NCI-H1105 (cell line): ENCODE results near the gene FOXK1.
"Not testable (repeated sequence)": the region's sequence is repeated elsewhere in the genome, so short reads cannot be mapped to it uniquely, and the experiment has no call there.

Experiments used
- DNase-seq: peaks from one replicate; lab custom pipeline; 2025; lab: John Stamatoyannopoulos, UW

Gene FOXK1

DNA sequence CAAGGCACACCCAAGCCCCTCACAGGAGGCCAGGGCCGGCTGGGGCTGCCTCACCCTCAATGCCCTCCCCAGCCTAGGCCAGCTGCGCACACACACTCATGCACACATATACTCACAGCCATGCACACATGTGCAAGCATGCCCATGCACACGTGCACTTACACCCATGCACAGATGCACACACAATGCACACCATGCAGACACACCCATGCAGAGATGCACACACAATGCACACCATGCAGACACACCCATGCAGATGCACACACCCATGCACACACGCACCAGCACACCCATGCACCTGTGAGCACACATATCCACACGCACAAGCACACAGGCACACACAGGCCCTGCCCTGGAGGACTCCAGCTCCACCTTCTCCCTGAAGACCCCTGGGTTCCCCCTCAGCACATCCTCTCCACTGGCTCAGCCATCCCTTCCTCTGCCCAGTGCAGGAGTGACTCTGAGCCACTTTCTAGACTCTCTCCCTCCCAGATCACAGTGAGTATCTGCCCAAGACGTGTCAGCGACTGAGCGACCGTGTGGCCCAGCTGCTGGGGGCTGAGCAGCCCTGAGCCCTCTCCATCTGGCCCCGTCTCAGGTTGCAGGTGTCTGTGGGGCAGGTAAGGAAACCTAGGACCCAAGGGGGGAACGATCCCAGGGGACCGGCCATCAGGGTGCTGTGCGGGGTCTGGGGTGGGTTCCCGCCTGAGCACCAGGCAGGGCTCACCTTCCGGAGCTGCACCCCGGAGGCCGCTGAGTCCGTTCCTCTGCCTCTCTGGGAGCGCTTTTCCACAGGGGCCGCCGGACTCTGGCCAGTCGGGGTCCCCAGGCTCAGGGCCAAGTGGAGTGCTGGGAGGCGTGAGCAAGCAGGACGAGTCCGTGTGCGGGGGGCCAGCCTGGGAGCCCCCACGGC lies 119.1 kb downstream of the FOXK1 start:
- DNase-seq: no peak

DNA sequence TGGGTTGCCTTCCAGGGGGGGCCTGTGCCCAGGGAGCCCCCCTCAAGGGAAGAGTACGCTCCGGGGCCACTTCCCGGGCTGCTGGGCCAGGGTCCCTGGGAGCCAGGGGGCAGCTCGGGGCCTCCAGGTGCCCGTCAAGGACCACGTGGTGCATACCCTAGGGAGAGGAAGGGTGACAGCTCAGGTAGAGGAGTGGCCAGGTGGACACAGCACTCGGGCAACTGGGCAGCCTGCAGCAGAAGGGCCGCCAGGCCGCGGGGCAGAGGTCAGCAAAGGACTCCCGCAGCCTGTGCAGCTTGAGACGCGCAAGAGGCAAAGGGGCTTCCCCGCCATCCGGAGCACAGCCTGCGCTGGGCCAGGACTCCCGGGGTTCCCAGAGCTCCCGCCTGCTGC lies 119.7 kb downstream of the FOXK1 start:
- no peak for DNase-seq

- not testable (repeated sequence) for DNase-seq
Observed at GRCh38 chr7:4802577-4802976, 120.5 kb downstream of the FOXK1 start.

GRCh38 chr7:4803397-4804241 lies 121.5 kb downstream of the FOXK1 start:
- no peak for DNase-seq

DNA sequence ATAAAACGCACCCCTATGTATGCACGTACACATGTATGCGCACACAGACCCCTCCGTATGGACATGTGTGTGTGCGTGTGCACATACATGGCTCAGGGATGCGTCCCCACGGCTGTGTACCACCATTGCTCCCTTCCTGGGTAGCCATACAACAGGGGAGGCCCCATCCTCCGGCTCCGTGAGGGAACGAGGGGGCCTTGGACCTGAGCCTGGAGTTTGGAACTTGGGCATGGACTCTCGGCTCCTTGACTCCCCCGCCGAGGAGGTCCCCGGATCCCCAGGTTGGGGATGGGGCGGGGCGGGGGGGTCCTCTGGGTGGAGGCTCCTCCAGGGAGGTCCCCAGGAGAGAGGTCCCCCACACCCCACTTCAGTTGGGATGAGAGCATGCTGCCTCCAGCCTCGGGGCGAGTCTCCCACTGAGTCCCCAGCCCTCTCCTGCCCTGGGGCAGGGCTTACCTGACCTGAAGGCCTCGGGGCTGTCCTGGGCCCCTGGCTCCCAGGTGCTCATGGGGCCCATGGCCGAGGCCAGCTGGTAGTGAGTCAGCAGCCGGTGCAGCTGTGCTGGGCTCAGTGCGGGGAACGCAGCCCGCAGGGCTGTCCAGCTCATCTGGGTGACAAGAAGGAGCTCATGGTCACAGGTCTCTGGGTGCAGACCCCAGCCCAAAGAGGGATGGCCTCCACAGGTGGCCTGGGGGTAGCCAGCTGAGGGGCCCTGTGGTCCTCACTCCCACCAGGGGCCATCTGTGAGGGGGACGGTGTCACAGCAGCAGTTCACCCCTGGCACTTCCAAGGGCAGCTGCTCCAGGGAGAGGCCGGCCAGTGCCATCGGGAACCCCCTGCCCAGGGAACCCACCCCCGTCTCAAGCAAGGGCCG lies 123.3 kb downstream of the FOXK1 start:
- DNase-seq: no peak

DNA sequence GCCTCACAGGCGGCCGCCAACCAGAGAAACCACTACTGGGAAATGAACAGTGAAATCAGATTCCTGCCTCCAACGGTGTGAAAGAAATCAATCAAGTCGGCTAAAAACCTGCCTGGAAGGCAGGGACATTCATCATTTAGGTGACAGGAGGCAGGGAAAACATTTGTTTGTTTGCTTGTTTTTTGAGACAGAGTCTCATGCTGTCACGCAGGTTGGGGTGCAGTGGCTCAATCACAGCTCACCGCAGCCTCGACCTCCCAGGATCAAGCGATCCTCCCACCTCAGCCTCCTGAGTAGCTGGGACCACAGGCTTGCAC lies 123.8 kb downstream of the FOXK1 start:
- DNase-seq: no peak

DNA sequence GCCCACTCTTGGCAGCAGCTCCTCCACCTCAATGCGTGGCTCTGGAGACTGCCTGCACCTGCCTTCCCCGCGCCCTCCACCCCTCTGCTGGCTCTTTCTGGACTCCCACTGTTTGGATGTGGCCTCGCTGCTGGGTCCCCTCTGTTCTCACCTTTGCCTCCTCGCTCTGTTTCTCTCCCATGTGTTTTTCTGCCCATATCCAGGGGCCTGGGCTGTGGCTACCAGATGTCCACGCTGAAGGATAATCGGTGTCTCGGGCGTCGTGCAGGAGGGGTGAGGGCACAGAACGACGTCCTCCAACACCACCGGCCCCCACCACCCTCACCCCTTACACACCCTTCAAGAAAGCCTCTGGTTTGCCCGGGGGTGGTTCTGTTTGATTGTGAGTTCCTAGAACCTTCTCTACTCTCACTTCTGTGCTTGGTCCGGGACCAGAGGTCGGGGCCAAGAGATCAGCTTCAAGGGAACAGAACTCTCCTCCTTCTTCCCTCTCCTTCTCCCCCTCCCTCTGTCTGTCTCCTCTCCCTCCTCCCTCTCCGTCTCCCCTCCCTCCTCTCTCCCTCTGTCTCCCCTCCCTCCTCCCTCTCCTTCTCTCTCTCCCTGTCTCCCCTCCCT lies 125.0 kb downstream of the FOXK1 start:
- DNase-seq: no peak

GRCh38 chr7:4807598-4808016 lies 125.5 kb downstream of the FOXK1 start:
- DNase-seq: no peak

- no peak for DNase-seq
Observed at GRCh38 chr7:4808026-4808425, 125.9 kb downstream of the FOXK1 start.

DNA sequence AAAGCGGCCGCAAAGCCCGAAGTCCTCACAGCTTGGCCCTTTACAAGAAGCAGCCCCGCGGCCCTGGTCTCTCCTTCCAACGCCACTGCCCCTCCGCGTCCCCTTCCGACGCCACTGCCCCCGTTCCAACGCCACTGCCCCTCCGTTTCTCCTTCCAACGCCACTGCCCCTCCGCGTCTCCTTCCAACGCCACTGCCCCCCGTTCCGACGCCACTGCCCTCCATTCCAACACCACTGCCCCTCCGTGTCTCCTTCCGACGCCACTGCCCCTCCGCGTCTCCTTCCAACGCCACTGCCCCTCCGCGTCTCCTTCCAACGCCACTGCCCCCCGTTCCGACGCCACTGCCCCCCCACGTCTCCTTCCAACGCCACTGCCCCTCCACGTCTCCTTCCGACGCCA lies 126.5 kb downstream of the FOXK1 start:
- no peak for DNase-seq

- DNase-seq: no peak
Observed at GRCh38 chr7:4809091-4809591, 127.0 kb downstream of the FOXK1 start.

DNA sequence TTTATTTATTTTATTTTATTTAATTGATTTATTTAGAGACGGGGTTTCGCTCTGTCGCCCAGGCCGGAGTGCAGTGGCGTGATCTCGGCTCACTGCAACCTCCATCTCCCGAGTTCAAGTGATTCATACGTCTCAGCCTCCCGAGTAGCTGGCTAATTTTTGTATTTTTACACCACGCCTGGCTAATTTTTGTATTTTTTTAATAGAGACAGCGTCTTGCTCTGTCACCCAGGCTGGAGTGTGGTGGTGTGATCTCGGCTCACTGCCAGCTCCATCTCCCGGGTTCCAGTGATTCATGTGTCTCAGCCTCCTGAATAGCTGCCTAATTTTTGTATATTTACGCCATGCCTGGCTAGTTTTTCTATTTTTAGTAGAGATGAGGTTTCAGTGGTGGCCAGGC lies 127.6 kb downstream of the FOXK1 start:
- DNase-seq: no peak

DNA sequence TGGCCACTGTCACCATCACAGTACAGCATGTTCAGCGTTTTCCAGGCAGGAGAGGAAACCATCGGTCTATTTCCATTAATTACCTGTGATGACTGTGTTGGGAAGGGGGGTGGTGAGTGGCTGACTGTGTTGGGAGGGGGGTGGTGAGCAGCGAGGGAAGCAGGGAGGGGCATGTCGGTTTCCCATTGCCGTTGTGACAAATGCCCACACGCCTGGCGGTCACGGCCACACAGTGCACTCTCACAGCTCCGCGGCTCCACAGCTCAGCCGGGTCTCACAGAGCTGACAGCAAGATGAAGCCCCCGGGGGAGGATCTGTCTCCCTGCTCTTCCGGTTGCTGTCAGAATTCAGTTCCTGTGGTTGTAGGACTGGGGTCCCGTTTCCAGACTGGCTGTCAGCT lies 132.3 kb downstream of the FOXK1 start:
- DNase-seq: no peak

GRCh38 chr7:4815121-4815520 lies 133.0 kb downstream of the FOXK1 start:
- no peak for DNase-seq

GRCh38 chr7:4815609-4816418 lies 133.7 kb downstream of the FOXK1 start:
- DNase-seq: no peak

DNA sequence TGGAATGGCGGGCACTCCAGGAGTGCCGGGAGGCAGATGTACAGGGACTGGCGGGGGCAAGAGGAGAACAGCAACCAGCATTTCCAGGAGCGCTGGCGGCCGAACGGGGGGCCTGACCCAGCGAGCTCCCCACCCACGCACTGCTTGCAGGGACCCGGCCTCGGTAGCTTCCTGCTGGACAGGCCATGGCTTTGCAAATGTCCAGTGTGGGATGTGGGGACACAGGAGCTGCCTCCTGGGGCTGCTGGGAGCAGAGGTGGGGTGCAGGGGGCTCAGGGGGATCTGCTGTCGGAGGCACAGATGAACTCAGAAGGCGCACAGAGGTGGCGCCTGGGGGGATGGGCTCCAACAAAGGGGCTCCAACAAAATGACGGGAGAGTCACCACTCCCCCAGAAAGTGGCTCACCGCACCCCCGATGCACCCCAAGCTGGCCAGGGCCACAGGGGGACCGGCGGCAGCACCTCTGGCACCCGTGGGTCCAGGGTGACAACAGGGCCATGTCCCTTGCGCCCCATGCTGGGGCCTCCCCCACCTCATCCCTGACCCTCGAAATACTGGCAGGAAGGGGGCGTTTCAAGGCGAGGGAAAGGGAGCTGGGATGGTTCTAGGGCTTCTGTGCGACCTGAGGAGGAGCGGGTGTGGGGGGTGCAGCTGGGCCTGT lies 134.5 kb downstream of the FOXK1 start:
- no peak for DNase-seq

DNA sequence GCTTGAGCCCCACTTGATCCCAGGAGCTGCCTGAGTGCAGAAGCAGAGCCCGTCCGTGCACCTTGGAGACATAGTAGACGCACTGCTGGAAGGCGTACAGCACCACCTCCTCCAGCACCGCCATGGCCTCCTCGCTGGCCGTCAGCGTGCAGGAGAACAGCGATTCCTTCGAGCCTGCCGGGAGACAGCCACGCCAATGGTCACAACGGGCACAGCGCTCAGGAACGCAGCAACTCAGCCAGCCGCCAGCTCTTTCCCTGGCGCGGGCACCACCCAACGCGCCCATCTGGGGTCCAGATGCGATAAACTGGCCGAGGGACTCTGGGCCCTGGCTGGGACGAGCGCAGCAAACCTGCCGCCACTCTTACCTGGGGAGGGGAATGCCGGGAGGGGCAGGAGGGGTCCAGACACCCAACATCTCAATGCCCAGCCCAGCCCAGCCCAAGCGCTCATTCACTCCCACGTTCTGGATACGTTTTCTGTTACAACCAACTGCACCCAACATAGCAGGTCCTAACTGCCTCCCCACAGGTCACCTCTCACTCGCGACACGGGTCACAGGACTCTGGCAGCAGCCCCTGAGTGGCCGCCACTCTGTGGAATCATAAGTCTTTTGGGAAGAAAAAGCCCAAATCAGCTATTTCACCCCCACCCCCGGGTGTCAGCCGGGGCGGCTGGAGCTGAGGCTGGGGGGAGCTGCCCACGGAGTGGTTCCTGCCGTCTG lies 135.2 kb downstream of the FOXK1 start:
- DNase-seq: no peak

DNA sequence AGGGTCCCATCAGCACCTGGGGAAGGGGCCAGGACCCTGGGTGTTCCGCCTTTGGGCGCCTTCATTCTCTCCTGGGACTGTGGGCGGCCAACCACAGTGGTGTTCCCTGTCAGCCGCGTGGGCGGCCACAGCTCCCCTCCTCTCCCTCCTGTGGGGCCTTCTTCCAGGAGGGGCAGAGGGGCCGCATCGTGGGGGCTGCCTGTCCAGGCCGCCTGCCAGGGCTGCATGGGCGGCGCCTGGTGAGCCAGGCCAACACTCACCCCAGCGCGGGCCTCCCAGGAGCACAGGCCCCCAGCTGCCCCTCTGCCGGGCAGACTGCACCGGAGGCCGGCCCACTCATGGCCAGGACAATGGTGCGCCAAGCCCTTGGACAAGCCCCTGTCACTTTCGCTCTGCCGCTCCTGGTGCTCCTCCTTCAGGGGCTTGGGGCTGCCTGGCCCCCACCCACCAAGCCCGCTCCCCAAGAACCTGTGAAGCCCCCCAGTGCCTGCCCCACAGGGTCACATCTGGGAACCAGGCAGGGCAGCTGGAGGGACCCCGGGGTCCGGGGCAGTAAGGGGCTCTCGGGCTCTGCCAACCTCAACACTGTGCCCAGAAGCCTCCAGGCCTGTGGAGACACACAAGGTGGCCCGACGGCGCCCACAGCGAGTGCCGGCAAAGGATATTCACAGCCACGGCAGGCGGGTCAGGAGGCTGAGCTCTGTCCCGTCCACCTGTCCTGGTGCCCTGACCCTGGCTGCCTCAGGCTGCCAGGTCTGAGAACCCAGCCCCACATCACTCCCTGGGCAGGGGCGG lies 136.1 kb downstream of the FOXK1 start:
- DNase-seq: no peak
